Measurements from ENCODE around the gene MBD5.
"Not testable (repeated sequence)": the region's sequence is repeated elsewhere in the genome, so short reads cannot be mapped to it uniquely, and the experiment has no call there.

MBD5 gene

DNA sequence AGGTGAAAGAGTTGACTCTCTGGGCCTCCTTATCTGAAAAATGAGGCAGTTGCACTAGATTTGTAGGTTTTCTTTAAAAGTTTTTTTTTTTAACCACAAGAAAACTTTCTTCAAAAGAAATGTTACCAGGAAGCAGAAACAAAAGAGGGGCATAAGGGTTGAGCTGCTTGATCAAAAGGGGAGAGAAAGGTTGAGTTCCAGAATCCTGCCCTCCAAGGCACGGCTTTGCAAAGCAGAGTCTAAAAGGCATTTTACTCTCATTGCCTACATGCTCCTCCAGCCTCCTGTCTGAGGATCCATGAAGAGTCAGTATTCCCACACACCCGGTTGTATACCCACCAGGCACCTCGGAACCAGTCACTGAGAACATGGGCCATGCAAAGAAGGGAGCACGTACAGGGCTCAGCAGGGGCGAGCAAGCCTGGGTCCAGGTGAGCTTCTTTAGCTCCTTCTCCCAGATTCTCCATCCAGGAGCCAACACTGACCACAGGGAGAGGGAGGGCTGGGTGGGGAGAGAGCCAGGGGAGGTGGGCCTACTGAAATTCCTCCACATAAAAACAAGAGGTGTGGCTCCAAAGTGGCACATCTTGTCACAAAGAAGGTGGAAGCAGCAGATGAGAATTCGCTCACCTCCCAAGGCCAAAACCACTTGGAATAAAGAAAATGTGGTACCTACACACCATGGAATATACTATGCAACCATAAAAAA lies 507.6 kb downstream of the MBD5 start:
- DNase-seq: no peak

DNA sequence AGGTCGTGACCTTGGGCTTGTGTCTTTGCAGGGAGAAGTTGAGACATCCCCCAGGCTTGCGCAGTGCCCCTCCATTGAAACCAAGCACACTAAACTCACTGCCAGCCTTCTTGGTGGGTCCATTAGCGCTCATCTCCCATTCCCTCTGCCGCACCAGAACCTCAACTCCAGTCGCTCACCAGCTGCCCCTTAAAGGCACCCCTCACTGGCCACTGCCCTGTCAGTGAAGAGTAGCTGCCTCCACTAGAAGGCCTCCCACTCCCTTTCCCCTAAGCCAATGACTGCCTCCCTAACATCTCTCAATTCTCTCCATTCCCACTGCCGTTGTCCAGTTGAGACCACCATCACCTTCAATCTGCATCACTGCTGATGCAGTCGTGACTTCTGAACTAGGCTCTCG lies 508.9 kb downstream of the MBD5 start:
- no peak for DNase-seq

DNA sequence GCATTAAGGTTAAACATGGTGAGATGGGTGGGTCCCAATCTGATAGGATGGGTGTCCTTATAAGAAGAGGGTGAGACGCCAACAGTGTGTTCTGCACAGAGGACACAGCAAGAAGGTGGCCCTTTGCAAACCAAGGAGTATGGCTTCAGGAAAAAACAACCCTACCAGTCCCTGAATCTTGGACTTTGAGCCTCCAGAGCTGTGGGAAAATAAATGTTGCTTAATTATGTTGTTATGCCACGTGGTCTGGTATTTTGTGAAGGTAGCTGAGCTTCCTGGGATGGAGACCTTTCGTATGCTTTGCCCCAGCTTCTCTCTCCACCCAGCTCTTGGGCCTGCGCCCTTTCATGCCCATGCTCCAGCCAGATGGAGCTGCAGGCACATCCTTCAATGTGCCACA lies 509.5 kb downstream of the MBD5 start:
- no peak for DNase-seq

DNA sequence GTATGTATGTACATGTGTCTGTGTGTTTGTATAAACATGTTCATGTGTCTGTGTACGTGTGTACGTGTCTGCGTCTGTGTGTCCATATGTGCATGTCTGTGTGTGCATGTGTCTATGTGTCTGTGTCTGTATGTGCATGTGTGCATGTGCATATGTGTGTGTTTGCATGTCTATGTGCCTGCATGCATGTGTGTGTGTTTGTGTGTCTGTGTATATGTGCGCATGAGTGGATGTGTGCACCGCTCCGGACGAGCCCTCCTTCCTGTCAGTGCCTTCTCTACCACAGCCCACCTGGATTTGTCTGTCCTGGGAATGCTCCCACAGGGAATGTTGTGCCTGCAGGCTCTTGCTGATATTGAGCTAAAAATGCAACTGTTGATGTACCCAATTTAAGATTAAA lies 510.3 kb downstream of the MBD5 start:
- no peak for DNase-seq

DNA sequence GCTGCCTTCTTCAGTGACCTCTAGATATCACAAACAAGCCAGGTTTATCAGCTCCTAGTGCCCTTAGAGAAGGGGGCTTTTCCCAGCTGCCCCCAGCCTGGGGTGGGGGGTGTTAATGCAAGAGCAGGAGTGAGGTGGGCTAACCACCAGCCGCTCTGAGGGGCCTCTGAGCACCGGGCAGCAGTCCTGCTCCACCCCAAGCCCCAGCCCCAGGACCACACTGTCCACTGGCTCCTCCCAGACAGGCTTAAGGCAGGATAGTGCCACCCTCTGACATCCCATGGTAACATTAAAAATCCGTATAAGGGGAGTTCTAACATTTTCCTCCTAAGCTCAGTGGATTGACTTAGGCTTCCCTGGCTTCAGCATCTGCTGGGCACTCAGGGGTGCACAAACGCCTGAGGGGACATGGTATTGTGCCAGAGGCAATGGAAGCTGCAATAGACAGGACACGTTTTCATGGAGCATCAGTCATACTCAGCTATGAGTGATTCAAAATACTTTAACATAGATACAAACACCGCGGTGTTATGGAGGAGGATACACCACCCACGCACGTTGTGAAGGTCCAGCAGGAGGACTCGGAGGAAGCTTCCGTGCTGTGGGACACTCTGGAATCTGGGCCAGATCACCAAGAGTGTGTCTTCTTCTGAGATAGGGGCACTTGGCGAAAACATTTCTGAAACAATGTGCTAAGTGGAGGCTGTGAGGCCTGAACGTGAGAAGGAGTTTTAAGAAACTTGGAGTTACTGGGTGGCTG lies 511.0 kb downstream of the MBD5 start:
- DNase-seq: no peak

DNA sequence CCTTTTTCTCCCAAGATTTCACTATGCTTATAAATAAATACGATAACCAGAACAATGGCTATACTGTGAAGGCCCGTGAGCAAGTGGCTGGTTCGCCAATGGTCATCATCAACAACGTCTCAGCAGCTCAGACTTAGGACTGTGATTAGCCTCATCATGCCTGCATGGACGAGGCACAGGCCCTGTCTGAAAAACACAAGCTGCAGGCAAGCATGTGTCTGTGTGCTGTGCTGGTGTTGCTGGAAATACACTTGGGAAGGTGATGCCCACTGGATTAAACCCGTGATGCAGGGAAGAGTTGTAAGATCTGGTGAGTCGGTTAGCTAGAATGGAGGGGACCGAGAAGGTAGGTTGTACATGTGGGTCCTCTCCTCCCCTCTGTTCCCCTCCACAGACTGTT lies 512.1 kb downstream of the MBD5 start:
- no peak for DNase-seq

DNA sequence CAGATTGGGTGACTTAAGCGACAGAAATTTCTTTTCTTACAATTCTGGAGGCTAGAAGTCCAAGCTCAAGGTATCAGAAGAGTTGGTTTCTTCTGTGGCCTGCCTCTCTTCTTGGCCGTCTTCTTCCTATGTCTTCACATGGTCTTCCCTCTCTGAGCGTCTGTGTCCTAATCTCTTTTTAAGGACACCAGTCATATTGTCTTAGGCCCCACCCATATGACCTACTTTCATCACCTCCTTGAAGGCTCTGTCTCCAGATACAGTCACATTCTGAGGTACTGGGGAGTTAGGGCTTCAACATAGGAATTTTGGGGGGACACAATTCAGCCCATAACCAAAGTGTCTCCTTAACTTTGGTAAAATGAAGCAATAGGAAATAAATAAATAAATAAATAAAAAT lies 512.8 kb downstream of the MBD5 start:
- DNase-seq: no peak

DNA sequence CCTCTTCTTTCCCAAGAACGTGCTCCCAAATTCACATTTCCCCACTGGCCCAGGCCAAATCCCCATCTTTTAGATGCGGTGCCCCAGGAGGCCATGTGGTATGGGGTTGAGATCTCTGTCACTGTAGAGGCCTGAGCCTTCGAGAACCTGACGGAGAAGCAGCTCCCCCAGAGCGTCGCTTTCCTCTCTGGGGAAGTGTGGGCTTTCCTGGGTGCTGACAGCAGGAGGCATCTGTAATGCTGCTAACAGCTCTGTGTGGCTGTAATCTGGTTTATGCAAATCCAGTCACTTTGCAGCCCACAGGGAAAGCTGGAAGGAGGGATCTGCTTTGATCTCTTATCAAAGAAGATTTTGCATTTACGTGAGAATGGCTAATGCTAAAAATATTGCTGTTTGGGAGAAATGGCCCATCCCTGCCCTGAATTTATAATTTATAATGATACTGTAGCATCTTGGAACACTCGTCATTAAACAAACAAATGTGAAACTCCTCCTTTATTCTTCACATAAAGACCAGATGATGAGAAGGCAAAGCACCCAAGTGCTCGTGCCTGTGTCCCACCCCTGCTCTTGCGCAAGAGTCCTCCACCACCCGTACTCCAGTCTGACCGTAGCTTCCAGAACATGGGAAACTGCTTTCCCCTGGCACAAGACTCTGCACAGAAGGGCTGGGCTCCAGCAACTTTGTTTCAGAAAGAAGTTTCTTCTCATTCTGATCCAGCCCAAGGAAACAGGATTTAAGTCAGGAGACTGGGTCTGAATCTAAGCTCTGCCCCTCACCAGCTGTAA lies 513.7 kb downstream of the MBD5 start:
- no peak for DNase-seq

DNA sequence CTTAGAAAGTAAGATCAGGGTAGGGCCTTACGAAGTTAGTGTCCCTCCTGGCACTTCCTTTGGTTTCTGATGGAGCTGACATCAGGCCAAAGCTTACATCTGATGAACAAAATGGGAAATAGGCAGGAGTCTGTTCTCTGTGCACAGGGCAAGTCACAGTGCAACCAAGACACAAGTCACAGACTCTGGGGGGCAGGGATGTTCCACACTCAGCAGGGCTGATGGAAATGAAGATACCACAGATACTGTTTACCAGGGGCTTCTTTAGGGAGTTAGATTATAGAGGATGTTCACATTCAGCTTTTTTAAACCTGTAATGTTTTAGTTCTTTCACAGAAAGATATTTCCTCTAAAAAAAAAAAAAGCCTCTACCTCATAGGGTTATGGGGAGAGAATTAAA lies 517.5 kb downstream of the MBD5 start:
- DNase-seq: no peak

DNA sequence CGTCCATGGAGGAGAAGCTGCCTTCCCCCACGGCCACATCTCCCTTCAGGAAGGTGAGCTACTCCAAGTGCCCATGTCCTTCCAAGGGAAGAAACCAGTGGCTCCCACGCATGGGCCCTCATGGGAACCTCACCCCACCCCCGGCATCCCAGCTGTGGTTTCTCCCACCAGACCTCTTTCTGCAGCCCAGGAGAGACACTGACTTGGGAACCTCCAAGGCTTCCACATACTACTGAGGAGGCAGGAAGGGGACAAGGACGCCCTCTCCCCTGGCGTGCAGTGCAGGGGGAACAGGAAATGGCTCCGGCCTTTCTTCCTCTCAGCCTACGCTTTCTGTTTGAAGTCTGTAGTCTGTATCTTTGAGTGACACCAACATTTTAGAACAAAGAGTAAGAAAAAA lies 519.1 kb downstream of the MBD5 start:
- DNase-seq: no peak

DNA sequence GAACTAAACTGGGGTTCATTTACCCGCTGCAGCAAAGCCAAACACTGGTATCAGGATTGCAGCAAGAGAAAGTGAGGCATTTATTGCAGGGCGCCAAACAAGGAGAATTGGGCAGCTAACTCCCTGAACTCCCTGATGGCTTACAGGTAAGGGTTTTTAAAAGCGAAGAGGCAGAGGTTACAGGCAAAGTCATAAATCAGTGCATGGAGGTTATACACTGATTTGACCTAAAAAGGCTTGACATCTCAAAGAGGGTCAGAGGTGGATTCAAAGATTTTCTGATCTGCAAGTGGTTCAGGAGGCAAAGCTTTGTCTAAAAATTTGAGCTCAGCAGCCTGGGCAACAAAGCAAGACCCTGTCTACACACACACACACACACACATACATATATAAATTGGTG lies 520.9 kb downstream of the MBD5 start:
- no peak for DNase-seq

DNA sequence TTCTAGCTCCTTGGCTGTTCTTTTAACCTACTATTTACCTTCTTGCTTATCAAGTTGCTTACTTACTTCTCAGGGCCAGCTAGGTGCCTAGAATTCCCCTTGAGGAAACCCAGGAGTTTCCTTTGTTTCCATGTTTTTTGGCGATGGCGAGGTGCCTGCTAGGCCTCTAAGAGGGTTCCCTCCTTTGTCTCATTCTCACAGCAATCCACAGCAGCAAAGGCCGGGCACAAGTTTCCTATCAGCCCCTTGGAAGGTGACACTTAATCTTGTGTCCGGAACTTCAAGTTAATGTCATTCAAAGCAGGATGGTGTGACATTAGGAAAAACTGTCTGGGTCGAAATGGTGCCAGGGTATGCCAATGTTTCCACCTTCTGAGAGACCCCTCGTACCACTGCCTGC lies 521.7 kb downstream of the MBD5 start:
- no peak for DNase-seq

DNA sequence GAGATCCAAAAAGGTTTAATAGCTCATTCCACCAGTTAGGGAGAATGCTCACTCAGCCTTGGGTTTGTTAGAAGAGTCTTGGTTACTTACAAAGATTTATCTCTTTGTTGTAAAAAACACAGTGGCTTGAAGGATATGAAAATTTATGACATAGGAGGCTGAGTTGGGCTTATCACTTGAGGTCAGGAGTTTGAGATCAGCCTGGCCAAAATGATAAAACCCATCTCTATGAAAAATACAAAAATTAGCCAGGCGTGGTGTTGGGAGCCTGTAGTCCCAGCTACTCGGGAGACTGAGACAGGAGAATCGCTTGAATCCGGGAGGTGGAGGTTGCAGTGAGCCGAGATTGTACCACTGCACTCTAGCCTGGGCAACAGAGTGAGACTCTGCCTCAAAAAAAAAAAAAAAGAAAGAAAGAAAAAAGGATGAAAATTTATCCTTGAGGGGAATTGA lies 522.2 kb downstream of the MBD5 start:
- not testable (repeated sequence) for DNase-seq

DNA sequence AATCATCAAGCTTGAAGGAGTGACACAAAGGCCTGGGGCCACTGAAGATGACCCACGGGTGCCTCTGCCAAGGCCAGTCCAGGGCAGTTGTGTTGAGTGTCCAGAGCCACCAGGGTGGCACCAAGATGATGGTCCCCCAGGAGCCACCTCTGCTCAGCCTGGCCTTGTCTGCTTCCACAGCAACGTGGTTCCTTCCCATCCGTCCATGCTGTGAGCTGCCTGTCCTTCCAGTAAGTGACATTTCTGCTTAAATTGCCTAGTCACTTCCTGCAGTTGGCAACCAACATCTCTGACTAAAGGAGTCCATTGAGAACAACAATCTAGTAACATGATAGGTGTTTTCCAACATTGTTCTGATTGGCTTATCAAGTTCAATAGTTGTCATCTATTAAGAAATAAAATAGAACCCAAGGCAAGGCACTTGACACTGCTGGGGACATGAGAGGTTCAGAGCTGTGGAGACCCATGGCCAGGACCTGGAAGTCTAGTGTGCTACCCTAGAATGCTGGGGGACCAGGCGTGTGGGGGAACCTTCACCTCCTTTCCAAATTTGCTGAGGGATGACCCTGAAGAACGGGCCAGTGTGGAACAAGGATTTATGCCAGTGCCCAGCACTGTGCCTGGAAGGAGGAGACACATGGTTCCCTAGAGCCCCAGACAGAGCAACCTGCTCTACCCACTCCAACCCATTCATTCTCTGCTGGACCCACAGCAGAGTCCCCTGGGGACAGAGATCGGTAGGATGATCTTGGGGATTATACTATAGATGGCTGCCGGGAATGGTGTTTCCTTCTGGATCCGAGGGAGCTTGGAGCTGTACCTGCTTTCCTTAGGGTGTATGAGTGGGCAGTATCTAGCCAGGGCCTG lies 524.7 kb downstream of the MBD5 start:
- DNase-seq: no peak

DNA sequence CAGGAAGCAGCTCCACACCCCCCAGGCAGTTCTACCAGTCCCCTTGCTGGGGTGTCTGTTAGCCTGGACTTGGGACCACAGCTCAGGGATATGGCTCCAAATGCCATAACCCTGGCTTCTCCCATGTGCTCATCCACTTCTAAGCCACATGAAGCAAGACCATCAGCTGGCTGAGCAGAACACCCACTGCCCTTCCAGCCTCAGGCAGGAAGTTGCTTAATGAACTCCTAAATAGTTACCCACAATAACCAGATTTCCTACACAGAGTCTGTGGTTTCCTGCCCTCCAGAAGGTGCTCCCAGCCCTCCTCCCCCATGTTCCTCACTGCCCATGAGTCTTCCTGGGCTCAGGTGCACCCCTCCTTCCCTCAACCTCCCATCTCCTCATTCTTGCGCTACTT lies 525.4 kb downstream of the MBD5 start:
- DNase-seq: no peak

DNA sequence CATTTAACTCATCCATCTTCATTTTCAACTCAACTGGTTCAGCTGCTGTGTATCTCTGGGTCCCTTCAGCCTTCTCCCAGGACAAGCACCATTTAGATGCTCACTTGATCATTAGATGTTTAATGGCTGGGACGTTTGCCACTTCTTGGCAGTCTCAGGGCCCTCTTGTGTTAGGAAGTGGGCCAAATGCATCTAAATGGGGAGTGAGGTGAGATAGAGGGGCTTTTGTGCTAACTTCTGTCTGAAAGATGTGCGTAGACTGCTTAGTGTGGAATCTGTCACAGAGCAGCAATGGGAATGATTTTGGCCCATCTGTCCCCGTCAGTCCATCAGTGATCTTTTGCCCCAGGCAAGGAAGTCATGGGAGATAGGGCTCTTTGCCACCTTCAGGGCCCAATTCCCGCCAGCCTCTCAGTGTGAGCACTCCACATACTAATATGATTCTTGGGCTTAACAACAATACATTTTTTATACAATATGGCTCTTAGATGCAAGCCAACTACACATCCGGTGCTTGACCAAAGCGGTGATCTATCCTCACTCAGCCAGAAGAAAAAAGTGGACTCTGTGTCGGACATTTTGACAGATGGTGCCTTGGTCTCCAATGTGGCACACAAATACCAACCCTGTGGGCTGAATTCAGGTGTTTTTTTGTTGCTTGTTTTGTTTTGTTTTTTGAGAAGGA lies 528.0 kb downstream of the MBD5 start:
- DNase-seq: no peak

DNA sequence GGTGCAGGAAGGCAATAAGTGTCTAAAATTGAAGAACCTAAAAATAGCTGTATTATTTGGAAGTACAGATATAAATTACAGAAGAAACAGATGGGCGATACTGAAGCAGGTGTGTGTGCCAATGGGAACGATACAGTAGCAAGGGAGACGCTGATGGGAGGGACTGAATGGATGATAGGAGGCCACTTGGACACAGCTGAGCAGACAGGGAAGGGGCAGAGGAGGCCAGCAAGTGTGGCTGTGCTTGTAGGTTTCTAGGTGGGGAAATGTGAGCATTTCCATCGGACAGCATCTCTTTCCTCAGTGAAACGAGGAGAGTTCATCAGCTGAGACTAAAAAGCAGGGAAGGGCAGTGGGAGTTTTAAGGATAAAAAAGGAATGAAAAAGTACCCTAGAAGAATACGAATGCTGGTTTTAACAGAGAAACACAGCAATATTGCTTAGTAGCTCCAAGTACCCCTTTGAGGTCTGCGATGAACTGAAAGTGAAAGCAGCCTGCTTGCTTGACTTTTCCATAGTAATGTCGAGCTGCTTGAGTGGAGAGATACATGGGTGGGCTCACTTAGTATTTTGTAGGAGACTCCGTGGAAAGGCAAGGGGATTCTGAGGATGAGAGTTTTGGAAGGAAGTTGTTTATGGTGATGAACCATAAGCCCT lies 531.9 kb downstream of the MBD5 start:
- DNase-seq: no peak

DNA sequence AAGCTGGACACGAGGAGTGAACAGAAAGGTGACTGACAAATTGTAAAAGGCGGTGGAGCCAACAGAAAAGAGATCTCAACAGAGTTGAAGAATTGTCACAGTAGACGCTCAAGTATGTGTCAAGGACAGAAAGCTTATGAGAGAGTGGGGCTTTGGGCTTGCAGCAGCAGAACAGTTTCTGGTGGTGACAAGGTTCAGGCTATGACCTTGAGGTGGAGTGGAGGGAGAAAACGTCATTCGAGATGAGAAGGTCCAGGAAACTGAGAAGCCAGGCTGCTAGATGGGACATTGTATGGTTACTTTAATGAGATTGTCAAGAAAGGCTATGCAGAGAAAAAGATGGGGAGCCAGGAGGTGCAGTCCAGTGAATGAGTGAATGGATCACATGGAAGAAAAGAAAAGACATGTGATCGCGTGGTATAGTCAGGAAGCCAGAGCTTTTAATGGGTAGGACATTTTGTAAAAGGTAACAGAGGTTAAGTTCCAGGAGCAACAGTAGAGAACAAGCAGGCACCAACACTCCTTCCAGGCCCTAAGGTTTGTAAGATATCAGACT lies 532.5 kb downstream of the MBD5 start:
- DNase-seq: no peak

DNA sequence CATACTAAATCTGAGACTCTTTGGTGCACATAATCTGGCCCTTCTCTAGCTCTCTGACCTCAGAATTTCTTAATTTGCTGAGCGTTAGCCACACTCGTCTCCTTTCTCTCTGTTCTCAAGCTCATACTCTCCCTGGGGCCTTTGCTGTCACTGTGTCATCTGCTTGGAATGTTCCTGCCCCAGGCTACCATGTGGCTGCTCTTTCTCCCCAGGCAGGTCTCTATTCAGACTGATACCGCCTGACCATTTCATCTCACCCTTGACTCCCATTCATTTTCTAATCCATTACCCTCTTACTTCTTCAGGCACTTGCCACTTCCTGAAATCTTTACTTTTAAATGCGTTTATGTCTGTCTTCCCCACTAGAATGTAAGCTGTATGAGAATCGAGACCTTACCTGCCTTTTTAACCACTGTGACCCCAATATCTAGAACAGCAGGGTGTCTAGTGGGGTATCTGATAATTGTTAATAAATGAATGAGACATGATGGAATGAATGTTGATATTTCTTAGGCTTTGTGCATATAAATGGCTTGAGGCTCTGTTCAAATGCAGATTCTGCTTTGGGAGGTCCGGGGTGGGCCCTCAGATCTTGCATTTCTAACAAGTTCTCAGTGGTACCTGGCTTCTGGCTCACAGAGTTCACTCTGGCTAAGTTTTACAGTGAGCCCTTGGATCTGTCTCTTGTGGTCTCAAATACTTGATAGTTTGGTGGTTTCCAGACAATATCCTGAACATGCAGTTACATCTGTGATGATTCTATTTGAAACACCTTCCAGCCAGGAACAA lies 533.8 kb downstream of the MBD5 start:
- DNase-seq: no peak

DNA sequence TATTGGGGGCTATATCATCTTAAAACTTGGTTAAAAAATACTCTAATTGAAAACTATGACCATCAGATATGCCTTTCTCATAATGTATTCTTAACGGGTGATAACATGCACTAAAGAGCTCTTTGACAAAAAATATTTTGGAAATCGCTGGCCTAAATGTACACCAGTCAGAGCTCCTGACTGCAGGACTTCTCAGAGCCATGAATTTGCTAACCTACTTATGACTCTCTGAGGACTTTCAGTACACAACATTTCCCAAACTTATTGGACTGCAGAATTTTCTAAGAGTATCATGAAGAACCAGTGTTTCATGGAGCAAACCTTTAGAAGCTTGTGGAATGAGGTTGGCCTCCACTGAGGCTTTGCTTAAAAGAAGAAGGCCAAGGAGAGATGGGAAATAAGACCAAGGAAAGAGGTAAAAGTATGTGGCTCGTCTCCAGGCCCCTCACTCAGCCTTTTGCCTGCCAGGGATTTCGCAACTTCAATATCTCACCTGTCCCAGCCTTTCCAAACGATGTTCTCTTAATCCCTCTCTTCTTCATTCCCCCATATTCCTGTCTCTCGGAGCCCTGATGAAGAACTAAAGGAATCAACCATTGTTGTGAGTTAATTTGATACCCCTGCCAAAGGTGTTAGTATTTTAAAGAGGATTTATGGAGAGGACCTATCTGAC lies 534.9 kb downstream of the MBD5 start:
- no peak for DNase-seq
